Fibroblast of lung (primary cell): ENCODE results near the gene SERPIND1. TPM values are rescaled to one million over a fixed set of nuclear protein-coding genes. Genes with fewer than 3 reads are reported as not detected.

Source experiments
- DNase-seq, 2 donors: peaks; one replicate each; pipeline versions ENCODE4 v3.0.0 to v3.0.0-alpha.2; 2010; ENCODE audit warnings: low read depth in 2 of 2
- H2AFZ ChIP-seq: 2 replicates; pipeline ENCODE4 v1.5.1; 2012; ENCODE audit warnings: low read length, control low read depth, inconsistent platforms
- H3K27ac ChIP-seq: 2 replicates; pipeline ENCODE4 v1.5.1; 2011; ENCODE audit warnings: low read length, control low read depth; ENCODE audit not compliant: insufficient read depth
- H3K27me3 ChIP-seq: 2 replicates; pipeline ENCODE4 v1.5.1; 2011; ENCODE audit warnings: mild to moderate bottlenecking, low read length; ENCODE audit not compliant: control insufficient read depth, insufficient read depth
- H3K36me3 ChIP-seq: 2 replicates; pipeline ENCODE4 v1.5.1; 2011; ENCODE audit warnings: low read length; ENCODE audit not compliant: control insufficient read depth, insufficient read depth
- H3K4me1 ChIP-seq: 2 replicates; pipeline ENCODE4 v1.5.1; 2011; ENCODE audit warnings: low read length; ENCODE audit not compliant: control insufficient read depth, insufficient read depth; ENCODE audit errors: extremely low read depth
- H3K4me2 ChIP-seq: 2 replicates; pipeline ENCODE4 v1.5.1; 2011; ENCODE audit warnings: low read length, control low read depth; ENCODE audit not compliant: insufficient read depth; ENCODE audit errors: extremely low read depth
- H3K4me3 ChIP-seq, 4 experiments: fragments of 200-600 bp in 1 of 4; sonication (generic) in 1 of 4; replicated peaks in 1 of 4; 2 replicates each; pipeline ENCODE4 v1.5.1; 2011 to 2016; ENCODE audit warnings: low read length in 4 of 4, low read depth in 3 of 4, mild to moderate bottlenecking in 3 of 4, control low read depth in 2 of 4, inconsistent platforms in 1 of 4, mixed read lengths in 1 of 4; ENCODE audit not compliant: insufficient read depth in 1 of 4; ENCODE audit errors: control extremely low read depth in 1 of 4
- H3K79me2 ChIP-seq: 2 replicates; pipeline ENCODE4 v1.5.1; 2012; ENCODE audit warnings: mild to moderate bottlenecking, low read length, inconsistent platforms; ENCODE audit not compliant: control insufficient read depth, insufficient read depth
- H3K9ac ChIP-seq: 2 replicates; pipeline ENCODE4 v1.5.1; 2011; ENCODE audit warnings: mild to moderate bottlenecking, low read length, control low read depth; ENCODE audit not compliant: insufficient read depth
- H3K9me3 ChIP-seq: 2 replicates; pipeline ENCODE4 v1.5.1; 2012; ENCODE audit warnings: low read depth, low read length; ENCODE audit not compliant: control insufficient read depth, insufficient read depth
- H4K20me1 ChIP-seq: 2 replicates; pipeline ENCODE4 v1.5.1; 2011; ENCODE audit warnings: low read length; ENCODE audit not compliant: control insufficient read depth, insufficient read depth; ENCODE audit errors: extremely low read depth
- EZH2 ChIP-seq: IDR thresholded peaks from 2 replicates; pipeline ENCODE4 v1.5.1; 2012; ENCODE audit warnings: low read length, control low read depth, mild to moderate bottlenecking; ENCODE audit errors: missing control alignments
- polyA plus RNA-seq, 2 donors: library from polyadenylated mRNA; depleted of rRNA in 1 of 2; stranded (reverse) in 1 of 2; unstranded in 1 of 2; fragments of >200 nt; gene quantifications; 2 replicates each; pipeline ENCODE4 v1.2.1, GENCODE V29; 2011 to 2012; ENCODE audit warnings: missing spikeins in 1 of 2
- total RNA-seq: library from RNA; depleted of rRNA; stranded (reverse); fragments of >200 nt; gene quantifications from 2 replicates; pipeline ENCODE4 v1.2.1, GENCODE V29; 2014
- TF ChIP-seq, protein P1 (sequence below), 2 donors: IDR thresholded peaks in 1 of 2; conservative IDR thresholded peaks in 1 of 2; 1 replicate in 1 of 2; 2 replicates in 1 of 2; pipeline ENCODE4 v1.5.1; 2011 to 2012; ENCODE audit warnings: low read length in 2 of 2, control low read depth in 1 of 2, inconsistent platforms in 1 of 2, low read depth in 1 of 2, mild to moderate bottlenecking in 1 of 2

The SERPIND1 gene
- total and polyA plus RNA-seq, 2 donors (not counting 1 experiment from before 2014, with no cell fraction given) = 0.03 TPM; not detected in 1

GRCh38 chr22:20746431-20747189 is 27.3 kb upstream of the SERPIND1 start:
- H3K4me2 ChIP-seq = no peak overlapping the region
- H3K4me1 ChIP-seq = peaks cover 9% of the 10 kb centered on the region
- no peak overlapping the region for H3K27ac ChIP-seq
- DNase-seq = no peak
- H3K36me3 ChIP-seq = peaks cover 10% of the 10 kb centered on the region
- H4K20me1 ChIP-seq = no peaks in the 10 kb centered on the region
- H3K9ac ChIP-seq = no peak overlapping the region
- H3K79me2 ChIP-seq = no peaks in the 10 kb centered on the region
- no peaks in the 10 kb centered on the region for H3K9me3 ChIP-seq
- H3K4me3 ChIP-seq = no peak overlapping the region
- TF ChIP-seq, protein P1, sequence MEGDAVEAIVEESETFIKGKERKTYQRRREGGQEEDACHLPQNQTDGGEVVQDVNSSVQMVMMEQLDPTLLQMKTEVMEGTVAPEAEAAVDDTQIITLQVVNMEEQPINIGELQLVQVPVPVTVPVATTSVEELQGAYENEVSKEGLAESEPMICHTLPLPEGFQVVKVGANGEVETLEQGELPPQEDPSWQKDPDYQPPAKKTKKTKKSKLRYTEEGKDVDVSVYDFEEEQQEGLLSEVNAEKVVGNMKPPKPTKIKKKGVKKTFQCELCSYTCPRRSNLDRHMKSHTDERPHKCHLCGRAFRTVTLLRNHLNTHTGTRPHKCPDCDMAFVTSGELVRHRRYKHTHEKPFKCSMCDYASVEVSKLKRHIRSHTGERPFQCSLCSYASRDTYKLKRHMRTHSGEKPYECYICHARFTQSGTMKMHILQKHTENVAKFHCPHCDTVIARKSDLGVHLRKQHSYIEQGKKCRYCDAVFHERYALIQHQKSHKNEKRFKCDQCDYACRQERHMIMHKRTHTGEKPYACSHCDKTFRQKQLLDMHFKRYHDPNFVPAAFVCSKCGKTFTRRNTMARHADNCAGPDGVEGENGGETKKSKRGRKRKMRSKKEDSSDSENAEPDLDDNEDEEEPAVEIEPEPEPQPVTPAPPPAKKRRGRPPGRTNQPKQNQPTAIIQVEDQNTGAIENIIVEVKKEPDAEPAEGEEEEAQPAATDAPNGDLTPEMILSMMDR (conservative IDR thresholded peaks at IDR 0.05 in 1 of 2, IDR thresholded peaks at IDR 0.05 in 1 of 2; ENCODE audit: low read depth in 1 of 2, low read length in 2 of 2) = no peak
- no peak for TF ChIP-seq EZH2
- no peaks in the 10 kb centered on the region for H3K27me3 ChIP-seq
- no peak overlapping the region for H2AFZ ChIP-seq

DNA sequence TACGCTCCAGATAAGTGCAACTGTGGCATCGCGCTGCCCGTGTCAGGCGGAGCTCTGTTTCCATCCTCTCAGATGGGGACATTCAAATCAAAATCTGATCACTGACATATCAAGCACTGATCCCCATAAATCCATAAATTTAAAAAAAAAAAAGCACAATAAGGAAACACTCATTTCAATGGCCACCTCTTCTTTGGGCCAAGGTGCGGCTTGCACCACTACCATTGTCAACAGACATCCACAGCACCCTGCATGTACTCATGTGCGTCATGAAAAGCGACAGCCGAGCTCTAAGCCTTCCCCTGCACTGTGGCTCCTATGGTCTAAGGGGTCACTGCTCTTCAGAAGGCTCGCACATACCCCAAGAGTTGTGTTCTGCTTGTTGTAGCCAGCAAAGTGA is 26.7 kb upstream of the SERPIND1 start:
- no peak for DNase-seq

GRCh38 chr22:20748082-20748481 is 25.8 kb upstream of the SERPIND1 start:
- Histone ChIP-seq H3K9ac (no peak overlapping the region), H3K4me2 (no peak overlapping the region), H3K36me3 (peaks cover 10% of the 10 kb centered on the region), H4K20me1 (no peaks in the 10 kb centered on the region), H3K4me3 (no peak overlapping the region), H3K79me2 (no peaks in the 10 kb centered on the region), H3K27me3 (no peaks in the 10 kb centered on the region), H3K4me1 (peaks cover 9% of the 10 kb centered on the region), H3K9me3 (no peaks in the 10 kb centered on the region), H3K27ac (no peak overlapping the region), H2AFZ (no peak overlapping the region)
- TF ChIP-seq, protein P1 (conservative IDR thresholded peaks at IDR 0.05 in 1 of 2, IDR thresholded peaks at IDR 0.05 in 1 of 2; ENCODE audit: low read depth in 1 of 2, low read length in 2 of 2) = no peak
- no peak for TF ChIP-seq EZH2
- no peak for DNase-seq

More for the DNA sequence above, 26.7 kb upstream of the SERPIND1 start:
- TF ChIP-seq, protein P1 (conservative IDR thresholded peaks at IDR 0.05 in 1 of 2, IDR thresholded peaks at IDR 0.05 in 1 of 2; ENCODE audit: low read depth in 1 of 2, low read length in 2 of 2) = no peak
- no peak for TF ChIP-seq EZH2
- no peak overlapping the region for H3K9ac ChIP-seq
- no peak overlapping the region for H3K27ac ChIP-seq
- H3K27me3 ChIP-seq = no peaks in the 10 kb centered on the region
- H3K36me3 ChIP-seq = peaks cover 8% of the 10 kb centered on the region
- H3K9me3 ChIP-seq = no peaks in the 10 kb centered on the region
- peaks cover 9% of the 10 kb centered on the region for H3K4me1 ChIP-seq
- H3K4me2 ChIP-seq = no peak overlapping the region
- H3K79me2 ChIP-seq = no peaks in the 10 kb centered on the region
- no peak overlapping the region for H2AFZ ChIP-seq
- H4K20me1 ChIP-seq = no peaks in the 10 kb centered on the region
- H3K4me3 ChIP-seq = no peak overlapping the region
